Type B pancreatic cell (in vitro differentiated cells): Measurements from ENCODE around the gene TRIM33. TPM values are rescaled to one million over a fixed set of nuclear protein-coding genes. Genes with fewer than 3 reads are reported as not detected.

Experiments used
- DNase-seq: peaks from one replicate; pipeline ENCODE4 v3.0.0; 2021; ENCODE audit warnings: mixed read lengths; ENCODE audit not compliant: unreplicated experiment; ENCODE audit errors: extremely low spot score
- H3K27ac Mint-ChIP-seq: 2 replicates; pipeline ENCODE4 v1.8.0; 2021; ENCODE audit warnings: mild to moderate bottlenecking, mixed read lengths
- H3K27me3 Mint-ChIP-seq: 2 replicates; pipeline ENCODE4 v1.8.0; 2021; ENCODE audit warnings: mixed read lengths
- H3K36me3 Mint-ChIP-seq: 2 replicates; pipeline ENCODE4 v1.8.0; 2021; ENCODE audit warnings: mixed read lengths
- H3K4me1 Mint-ChIP-seq: one replicate; pipeline ENCODE4 v1.8.0; 2021; ENCODE audit warnings: mixed read lengths; ENCODE audit not compliant: unreplicated experiment
- H3K4me3 Mint-ChIP-seq: 2 replicates; pipeline ENCODE4 v1.8.0; 2021; ENCODE audit warnings: mild to moderate bottlenecking, mixed read lengths
- H3K9me3 Mint-ChIP-seq: 2 replicates; pipeline ENCODE4 v1.8.0; 2021; ENCODE audit warnings: mixed read lengths
- total RNA-seq: library from RNA; stranded (reverse); gene quantifications from 2 replicates; pipeline ENCODE4 v1.2.1, GENCODE V29; 2021; ENCODE audit warnings: low replicate concordance
- TF ChIP-seq, protein P1 (sequence below): fragments of 200-600 bp; sonication (generic); conservative IDR thresholded peaks from 2 replicates; pipeline ENCODE4 v1.5.0; 2021; ENCODE audit warnings: antibody characterized with exemption, mild to moderate bottlenecking

Gene TRIM33
- total RNA-seq, 1 donor from 2014 or later, result 46.6 TPM

DNA sequence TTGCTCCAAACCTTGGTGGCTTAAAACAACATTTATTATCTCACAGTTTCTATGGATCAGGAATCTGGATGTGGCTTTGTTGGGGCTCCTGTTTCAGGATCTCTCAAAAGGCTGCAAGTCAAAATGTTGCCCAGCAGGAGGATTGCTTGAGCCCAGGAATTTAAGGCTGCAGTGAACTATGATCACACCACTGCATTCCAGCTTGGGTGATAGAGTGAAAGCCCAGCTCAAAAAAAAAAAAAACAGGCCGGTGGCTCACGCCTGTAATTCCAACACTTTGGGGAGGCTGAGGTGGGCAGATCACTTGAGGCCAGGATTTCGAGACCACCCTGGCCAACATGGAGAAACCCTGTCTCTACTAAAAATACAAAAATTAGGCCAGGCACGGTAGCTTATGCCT, 40.4 kb upstream of the TRIM33 start:
- Mint-ChIP-seq H3K36me3 (no peaks in the 10 kb centered on the region), H3K27me3 (no peaks in the 10 kb centered on the region), H3K4me3 (no peak overlapping the region), H3K27ac (no peak overlapping the region), H3K9me3 (no peaks in the 10 kb centered on the region), H3K4me1 (no peaks in the 10 kb centered on the region)
- TF ChIP-seq, protein P1, sequence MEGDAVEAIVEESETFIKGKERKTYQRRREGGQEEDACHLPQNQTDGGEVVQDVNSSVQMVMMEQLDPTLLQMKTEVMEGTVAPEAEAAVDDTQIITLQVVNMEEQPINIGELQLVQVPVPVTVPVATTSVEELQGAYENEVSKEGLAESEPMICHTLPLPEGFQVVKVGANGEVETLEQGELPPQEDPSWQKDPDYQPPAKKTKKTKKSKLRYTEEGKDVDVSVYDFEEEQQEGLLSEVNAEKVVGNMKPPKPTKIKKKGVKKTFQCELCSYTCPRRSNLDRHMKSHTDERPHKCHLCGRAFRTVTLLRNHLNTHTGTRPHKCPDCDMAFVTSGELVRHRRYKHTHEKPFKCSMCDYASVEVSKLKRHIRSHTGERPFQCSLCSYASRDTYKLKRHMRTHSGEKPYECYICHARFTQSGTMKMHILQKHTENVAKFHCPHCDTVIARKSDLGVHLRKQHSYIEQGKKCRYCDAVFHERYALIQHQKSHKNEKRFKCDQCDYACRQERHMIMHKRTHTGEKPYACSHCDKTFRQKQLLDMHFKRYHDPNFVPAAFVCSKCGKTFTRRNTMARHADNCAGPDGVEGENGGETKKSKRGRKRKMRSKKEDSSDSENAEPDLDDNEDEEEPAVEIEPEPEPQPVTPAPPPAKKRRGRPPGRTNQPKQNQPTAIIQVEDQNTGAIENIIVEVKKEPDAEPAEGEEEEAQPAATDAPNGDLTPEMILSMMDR, result no peak
- no peak for DNase-seq

DNA sequence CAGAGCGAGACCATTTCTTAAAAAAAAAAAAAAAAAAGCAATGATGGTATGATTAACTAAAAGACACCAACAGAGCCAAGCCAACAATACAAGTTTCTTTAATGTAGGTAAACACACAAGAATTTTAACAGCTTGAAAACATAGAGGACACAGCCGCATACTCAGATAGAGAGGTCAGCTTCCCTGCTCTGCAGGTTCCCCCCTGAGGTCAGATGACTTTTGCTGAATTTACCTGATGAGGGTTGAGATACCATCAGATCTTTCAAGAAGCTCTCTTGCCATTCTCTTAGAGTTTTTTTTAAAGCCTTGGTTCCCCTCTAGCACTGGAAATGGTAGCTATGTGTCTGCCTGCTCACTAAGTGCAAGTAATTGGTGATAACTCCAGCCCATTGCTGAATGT, 39.3 kb upstream of the TRIM33 start:
- H3K4me3 Mint-ChIP-seq, result no peak overlapping the region
- H3K4me1 Mint-ChIP-seq, result no peaks in the 10 kb centered on the region
- no peaks in the 10 kb centered on the region for H3K36me3 Mint-ChIP-seq
- H3K27ac Mint-ChIP-seq, result no peak overlapping the region
- H3K9me3 Mint-ChIP-seq, result no peaks in the 10 kb centered on the region
- no peak for DNase-seq
- TF ChIP-seq, protein P1, result no peak
- no peaks in the 10 kb centered on the region for H3K27me3 Mint-ChIP-seq

DNA sequence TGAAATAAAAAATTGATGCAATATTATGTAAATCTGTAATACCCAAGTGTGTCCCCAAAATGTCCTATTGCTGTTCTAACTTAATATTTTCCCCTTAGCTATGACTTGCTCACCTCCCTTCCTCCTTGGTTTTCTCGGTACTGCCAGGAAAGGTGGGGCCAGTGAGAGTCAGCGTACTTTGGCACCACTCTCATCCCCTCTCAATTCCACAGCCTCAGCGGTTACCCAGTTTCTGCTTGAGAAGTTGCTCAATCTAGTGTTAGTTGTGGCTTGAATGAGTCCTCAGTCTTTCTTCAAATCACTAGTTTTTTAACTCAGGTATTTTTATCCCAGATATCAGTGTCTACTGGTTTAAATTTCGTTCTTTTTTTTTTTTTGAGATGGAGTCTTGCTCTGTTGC, 38.1 kb upstream of the TRIM33 start:
- no peaks in the 10 kb centered on the region for H3K27me3 Mint-ChIP-seq
- TF ChIP-seq, protein P1, result no peak
- no peak overlapping the region for H3K27ac Mint-ChIP-seq
- H3K9me3 Mint-ChIP-seq, result no peaks in the 10 kb centered on the region
- no peaks in the 10 kb centered on the region for H3K4me1 Mint-ChIP-seq
- DNase-seq, result no peak
- no peak overlapping the region for H3K4me3 Mint-ChIP-seq
- H3K36me3 Mint-ChIP-seq, result no peaks in the 10 kb centered on the region

DNA sequence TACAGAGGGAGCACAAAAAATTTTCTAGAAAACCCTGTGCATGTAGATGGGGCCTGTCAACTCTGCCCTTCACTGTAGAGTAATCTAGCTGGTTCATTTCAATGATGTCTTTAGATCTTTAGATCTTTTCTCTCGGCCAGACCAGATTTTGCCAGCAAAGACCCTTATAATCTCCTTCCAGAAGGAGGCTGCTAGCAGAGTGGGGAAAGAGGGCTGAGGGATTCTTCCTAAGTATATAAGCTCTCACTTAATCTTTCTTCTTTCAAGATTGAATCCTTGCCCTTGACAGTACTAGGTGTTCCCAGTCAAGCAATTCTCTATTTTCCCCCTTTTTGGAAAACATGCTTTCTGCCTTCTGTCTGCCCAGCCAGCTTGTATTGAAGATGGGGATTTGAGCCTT, 36.1 kb upstream of the TRIM33 start:
- no peaks in the 10 kb centered on the region for H3K9me3 Mint-ChIP-seq
- H3K27ac Mint-ChIP-seq, result no peak overlapping the region
- no peaks in the 10 kb centered on the region for H3K27me3 Mint-ChIP-seq
- H3K4me3 Mint-ChIP-seq, result no peak overlapping the region
- no peaks in the 10 kb centered on the region for H3K4me1 Mint-ChIP-seq
- no peaks in the 10 kb centered on the region for H3K36me3 Mint-ChIP-seq
- TF ChIP-seq, protein P1, result no peak
- no peak for DNase-seq

DNA sequence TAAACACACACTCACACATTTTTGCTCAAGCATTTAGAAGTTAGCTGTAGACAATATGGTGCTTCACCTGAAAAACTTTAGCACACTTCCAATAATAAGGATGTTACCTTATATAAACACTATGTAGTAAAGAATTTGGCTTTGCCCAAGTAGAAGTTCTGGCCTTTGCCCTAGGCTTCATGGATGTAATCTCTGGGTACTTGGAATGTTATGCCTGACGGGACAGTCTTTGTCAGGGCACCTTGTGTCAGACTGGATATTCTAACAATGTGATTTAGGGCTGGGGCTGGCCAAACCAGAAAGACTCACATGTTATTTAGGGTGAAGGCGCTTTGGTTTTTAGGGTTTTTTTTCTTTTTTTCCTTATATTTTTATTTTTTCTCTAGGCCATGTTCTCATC, 34.8 kb upstream of the TRIM33 start:
- H3K4me1 Mint-ChIP-seq, result no peaks in the 10 kb centered on the region
- H3K9me3 Mint-ChIP-seq, result no peaks in the 10 kb centered on the region

More for the DNA sequence above, 34.8 kb upstream of the TRIM33 start:
- Mint-ChIP-seq H3K4me3 (no peak overlapping the region), H3K36me3 (no peaks in the 10 kb centered on the region), H3K27me3 (no peaks in the 10 kb centered on the region), H3K27ac (no peak overlapping the region)
- TF ChIP-seq, protein P1, result no peak
- DNase-seq, result no peak
